Stimulated activated CD8-positive, alpha-beta memory T cell treated with anti-CD3 and anti-CD28 coated beads, Interleukin-12 subunit alpha, Interleukin-12 subunit beta, amount 100 ng/mL, for 1 hour (primary cell): ENCODE results near the gene SLC52A3.
A peak's percentile ranks its signal among the peaks of the same experiment; 100 is the strongest.
"Not testable (repeated sequence)": the region's sequence is repeated elsewhere in the genome, so short reads cannot be mapped to it uniquely, and the experiment has no call there.

ENCODE experiments used
- DNase-seq: peaks from one replicate; pipeline ENCODE4 v3.0.0-alpha.2; 2020; ENCODE audit warnings: low read depth

SLC52A3 gene

DNA sequence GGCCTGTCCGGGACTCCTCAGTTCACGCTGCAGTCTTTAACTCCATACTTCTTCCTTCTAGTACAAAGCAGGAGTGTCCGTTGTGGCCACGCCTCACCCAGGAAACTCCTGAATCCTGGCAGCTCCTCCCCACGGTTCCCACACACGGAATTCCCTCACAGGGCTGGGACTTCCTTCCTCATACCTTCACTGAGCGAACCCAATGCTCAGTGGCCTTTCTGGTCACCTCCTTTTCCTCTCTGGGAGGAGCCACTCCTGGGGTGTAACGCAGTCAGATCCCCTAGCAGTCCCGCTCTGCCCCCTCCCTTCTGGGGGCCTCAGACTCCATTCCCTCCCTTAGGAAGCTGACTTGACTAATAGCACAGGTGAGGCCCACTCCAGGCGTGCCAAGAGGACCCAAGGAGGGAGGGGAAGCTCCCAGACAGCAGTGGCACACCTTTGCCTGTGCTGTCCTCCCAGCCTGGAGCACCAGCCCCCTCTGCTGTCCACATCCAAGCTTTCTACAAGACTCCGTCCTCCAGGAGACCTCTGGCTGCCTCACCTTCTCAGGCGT is at the start of gene SLC52A3:
Gene SLC52A3, minus strand, starts transcription at position 75 of the 553 bp plus-strand sequence. CDS start 2,726 bp downstream, outside the sequence.
- no peak for DNase-seq

DNA sequence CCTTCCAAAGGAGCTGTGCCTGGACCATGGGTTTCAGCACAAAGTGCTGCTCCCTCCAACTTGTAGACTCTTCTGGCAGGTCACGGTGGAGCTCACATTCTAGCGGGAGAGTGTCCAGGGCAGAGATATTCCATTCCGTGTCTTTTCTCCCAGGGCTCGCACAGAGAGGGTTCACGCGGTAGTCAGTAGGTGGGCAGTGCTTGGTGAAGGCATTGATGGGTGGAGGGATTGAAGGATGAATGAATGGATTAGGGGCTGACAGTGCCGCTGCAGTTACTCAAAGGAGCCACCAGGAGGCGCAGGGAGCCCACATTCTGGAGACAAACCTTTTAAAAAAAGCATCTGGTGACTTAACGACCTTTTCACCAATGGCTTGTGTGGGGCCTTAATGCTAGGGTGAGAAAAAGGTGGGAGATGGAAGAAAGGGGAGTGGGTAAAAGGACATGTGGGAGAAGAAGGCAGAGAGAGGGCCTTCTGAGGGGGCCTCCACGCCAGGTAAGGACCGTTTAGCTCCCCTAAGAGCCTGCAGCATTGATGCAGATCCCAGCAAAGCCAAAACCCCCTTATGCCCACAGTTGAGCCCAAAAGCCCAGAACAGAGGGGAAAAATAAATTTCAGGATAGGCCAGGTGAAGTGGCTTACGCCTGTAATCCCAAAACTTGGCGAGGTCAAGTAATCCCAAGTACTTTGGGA is 47.8 kb upstream of the SLC52A3 start:
- peak; percentile 52 for DNase-seq

- no peak for DNase-seq
Observed at GRCh38 chr20:815226-815625, 46.9 kb upstream of the SLC52A3 start.

- no peak for DNase-seq
Observed at GRCh38 chr20:813390-813789, 45.1 kb upstream of the SLC52A3 start.

- not testable (repeated sequence) for DNase-seq
Observed at GRCh38 chr20:812435-812814, 44.1 kb upstream of the SLC52A3 start.

GRCh38 chr20:811776-812434 is 43.6 kb upstream of the SLC52A3 start:
- not testable (repeated sequence) for DNase-seq

DNA sequence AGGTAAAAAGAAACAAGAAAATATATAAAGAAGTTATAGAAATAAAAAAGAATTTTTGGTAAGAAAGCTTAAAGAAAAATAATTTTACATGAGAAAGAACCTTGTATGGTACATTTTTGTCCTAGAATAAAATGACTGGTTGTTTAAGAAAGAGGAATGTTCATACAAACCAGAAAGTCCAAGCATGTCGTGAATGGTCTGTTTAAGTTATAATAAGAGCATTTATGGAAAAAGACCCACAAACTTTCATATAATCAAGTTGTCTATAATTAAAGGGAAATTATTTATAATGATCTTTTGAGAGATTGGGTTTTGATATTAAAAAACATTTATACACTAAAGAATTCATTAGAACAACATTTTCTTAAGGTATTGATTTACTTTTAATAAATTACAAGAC is 37.4 kb upstream of the SLC52A3 start:
- DNase-seq = no peak

DNA sequence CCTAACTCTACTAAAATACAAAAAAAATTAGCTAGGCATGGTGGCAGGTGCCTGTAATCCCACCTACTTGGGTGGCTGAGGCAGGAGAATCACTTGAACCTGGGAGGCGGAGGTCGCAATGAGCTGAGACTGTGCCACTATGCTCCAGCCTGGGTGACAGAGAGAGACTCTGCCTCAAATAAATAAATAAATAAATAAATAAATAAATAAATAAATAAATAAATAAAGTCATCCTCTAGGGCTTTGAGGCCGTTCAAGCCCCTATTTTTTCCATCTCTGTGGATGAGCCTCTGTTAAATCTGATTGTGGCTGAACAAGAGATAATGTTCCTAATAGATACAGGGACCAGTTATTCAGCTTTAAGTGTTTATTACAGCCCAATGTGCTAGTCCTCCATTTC is 33.4 kb upstream of the SLC52A3 start:
- no peak for DNase-seq

- DNase-seq = not testable (repeated sequence)
Observed at GRCh38 chr20:800026-800425, 31.7 kb upstream of the SLC52A3 start.

DNA sequence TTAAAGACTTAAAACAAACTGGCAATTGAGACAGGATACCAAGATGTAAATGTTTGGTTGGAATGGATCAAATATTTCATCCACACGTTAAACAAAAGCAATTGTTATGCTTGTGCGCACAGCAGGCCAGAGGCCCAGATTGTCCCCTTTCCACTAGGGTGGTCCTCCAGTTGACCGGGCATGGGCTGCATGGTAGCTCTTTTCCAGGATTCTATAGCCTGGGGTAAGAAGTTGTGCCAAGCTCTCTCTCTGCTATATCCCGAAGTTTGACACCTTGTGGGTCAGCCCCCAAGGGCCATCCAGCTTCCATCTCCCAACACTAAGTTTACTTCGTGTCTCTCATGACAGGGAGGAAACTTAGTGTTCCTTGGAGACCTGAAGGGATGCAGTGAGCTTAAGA is 30.4 kb upstream of the SLC52A3 start:
- DNase-seq = not testable (repeated sequence)

DNA sequence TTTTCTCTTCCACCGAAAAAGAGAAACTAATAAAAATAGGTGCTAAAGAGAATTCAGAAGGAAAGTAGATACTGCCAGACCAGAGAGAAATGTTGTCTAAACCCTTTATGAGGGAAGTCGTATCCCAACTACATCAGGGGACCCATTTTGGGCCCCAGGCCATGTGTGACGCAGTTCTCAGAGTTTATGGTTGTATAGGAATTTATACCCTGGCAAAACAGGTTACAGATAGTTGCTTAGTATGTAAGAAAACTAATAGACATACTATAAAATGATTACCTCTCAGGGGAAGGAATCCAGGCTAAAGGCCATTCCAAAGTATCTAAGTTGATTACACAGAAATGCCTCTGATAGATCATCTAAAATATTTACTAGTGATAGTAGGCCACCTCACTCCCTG is 28.6 kb upstream of the SLC52A3 start:
- no peak for DNase-seq

GRCh38 chr20:792248-792647 is 23.9 kb upstream of the SLC52A3 start:
- no peak for DNase-seq

DNA sequence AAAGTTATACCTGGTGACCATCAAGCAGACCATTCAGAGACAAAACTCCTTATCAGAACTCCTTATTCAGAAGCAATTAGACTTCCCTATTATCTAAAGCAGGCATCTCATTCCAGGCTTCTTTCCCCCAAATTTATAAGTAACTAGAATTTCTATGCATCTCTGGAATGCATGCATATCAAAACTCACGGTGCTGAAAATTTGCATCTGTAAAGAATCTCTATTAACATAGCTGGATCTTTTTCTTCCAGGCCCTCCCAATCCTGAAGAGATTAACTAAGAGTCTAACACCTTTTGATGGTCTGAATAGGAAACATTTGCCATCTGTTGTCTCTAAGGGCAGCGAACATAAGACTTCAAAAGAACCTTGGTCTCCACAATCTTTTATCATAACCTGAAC is 22.8 kb upstream of the SLC52A3 start:
- no peak for DNase-seq

- DNase-seq = no peak
Observed at GRCh38 chr20:787825-788224, 19.5 kb upstream of the SLC52A3 start.

DNA sequence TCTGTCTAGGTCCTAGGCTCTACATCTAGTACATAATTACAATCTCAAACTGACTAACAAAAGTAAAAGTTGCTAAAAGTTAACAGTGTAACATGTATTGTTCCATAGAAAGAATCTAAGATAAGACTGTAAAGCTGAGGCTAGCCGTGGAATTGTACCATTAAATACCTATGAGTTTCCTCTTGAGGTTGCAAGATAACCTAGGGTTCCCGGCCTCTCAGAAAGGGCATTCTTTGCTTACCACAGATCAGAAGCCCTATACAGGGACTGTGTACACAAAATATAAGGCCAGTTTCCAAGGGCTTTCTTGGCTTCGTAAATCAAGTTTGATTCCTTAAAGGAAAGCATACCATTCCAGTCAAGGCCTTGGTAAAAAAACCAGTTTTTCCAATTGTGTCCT is 11.5 kb upstream of the SLC52A3 start:
- no peak for DNase-seq

DNA sequence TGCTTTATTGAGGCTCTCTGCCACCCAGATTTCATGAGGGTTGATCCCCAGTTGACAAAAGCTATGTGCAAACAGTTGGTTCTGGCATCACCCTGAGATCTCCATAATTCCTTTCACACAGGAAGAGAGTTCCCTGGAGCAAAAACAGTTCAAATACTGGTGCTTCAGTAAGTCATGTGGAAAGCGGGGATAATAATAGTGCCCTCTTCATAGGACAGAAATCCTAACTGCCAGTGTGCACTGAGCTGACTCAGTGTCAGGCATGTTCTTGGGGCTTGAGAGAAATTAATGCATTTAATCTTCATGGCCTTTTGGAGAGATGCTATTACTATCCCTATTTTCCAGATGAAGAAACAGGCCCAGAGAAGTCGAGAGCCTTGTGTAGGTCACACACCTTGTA is 7.9 kb upstream of the SLC52A3 start:
- no peak for DNase-seq

GRCh38 chr20:775679-776135 is 7.4 kb upstream of the SLC52A3 start:
- DNase-seq = no peak

DNA sequence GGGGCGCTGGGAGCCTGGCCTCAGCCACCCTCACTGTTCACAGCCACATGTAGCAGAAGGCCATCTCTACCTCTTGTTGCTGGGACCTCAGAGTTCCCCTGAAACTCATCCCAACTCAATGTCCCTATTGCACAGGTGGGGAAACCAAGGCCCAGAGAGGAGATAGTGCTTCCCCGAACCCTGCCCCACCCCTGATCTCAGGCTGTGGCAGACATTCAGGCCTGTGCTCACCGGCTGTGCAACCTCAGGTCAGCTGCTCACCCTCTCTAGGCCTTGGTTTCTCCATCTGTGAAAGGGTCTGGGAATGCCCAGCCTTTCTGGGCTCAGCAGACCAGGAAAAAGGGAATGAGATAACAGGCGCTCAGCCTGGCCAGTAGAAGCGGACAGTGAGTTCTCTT is 6.4 kb upstream of the SLC52A3 start:
- no peak for DNase-seq

DNA sequence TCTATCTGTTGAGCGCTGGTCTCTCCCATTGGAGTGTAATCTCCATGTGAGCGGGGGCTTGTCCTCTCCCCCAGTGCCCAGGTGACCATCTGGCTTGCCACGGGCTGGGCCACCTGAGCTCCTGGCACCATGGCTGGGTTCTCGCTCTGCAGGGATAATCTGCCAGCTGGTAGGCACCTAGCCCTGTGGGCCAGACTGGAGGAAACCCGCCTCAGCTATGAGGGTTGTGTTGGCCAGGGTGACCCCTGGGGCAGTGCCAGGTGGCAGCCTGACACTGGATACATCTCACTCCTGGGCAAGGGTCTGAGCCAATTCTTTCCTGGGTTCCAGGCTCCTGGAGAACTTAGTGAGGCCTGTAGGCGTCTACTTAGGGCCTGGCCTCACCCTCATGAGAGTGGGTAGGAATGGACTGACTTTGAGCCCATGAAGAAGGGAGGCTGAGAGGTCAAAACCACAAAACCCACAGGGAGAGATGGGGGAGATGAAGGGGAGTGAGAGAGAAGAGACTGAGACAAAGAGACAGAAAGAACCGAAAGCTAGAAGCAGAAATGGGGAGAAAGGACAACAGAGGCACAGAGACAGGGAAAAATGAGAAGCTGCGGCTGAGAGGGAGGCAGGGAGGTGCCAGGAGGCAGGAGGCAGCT is 5.8 kb upstream of the SLC52A3 start:
- DNase-seq = no peak

DNA sequence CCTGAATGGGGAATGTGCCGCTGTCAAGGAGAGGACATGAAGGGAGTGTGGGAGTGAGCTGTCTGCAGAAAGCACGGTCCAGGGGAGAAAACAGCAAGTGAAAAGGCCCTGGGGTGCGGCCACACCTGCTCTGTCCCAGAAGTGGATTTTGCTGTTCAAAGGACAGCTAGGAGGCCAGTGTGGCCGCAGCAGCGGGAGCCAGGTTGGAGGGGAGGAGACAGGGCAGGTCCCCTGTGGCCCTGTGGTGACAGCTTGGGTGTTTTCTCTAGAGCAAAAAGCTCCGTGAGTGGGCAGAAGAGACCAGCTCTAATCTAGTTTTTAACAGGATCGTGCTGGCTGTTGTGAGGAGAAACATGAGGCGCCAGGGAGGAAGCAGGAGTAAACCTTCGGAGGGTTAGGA is 4.5 kb upstream of the SLC52A3 start:
- no peak for DNase-seq

DNA sequence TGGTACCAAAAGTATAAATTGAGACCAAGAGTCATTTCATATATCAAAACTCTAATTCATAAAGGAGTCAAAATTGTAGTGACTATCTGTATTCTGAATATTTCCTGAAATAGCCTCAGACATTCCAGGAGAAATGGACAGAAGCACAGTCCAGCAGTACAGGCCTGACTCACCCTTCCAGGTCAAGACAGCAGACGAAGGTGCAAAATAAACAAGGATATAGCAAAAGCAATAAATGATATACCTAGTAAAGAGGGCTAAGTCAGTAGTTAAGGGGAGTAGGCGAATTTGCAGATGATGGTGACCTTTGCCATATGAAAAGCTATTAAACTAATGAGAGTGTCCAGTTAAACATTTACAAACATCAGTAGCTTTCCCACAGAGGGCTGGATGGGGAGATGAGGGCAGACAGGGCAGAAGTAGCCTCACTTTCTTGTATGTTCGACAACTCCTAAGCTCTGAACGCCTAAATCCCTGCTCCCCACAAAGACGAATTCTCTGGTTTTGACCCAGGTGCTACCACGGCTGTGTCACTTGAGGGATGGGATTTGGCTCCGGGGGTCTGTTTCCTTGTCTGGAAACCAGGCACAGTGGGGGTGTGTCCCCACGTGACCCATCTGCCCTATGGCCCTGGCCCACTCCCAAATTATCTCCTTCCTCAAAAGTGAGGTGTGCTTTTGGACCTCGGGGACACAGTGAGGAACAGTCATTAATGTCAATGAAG is 3.6 kb upstream of the SLC52A3 start:
- no peak for DNase-seq

GRCh38 chr20:770691-771090 is 2.4 kb upstream of the SLC52A3 start:
- no peak for DNase-seq
